Measurements from ENCODE around the gene PDE5A. TPM values are rescaled to one million over a fixed set of nuclear protein-coding genes. Genes with fewer than 3 reads are reported as not detected.

The PDE5A gene
- total RNA-seq, 1 experiment from 2014 or later, result 5.0 TPM

GRCh38 chr4:119589165-119589564 lies 39.4 kb downstream of the PDE5A start:
- Histone ChIP-seq H3K4me2 (ENCODE audit: low read length) (no peak overlapping the region), H3K36me3 (ENCODE audit: control insufficient read depth in 1 of 2, insufficient read depth in 2 of 2, low read length in 2 of 2) (no peaks in the 10 kb centered on the region), H3K4me1 (ENCODE audit: control insufficient read depth in 1 of 2, insufficient read depth in 2 of 2, low read length in 2 of 2) (no peaks in the 10 kb centered on the region), H3K4me3 (replicated peaks in 1 of 2; ENCODE audit: low read depth in 1 of 2, low read length in 2 of 2) (no peak overlapping the region), H2AFZ (ENCODE audit: low read depth, low read length, poor library complexity, severe bottlenecking) (no peak overlapping the region), H3K27ac (ENCODE audit: low read depth, low read length) (no peak overlapping the region), H3K9me3 (ENCODE audit: control insufficient read depth in 1 of 2, insufficient read depth in 1 of 2, low read depth in 1 of 2, low read length in 2 of 2) (no peaks in the 10 kb centered on the region), H3K9me2 (ENCODE audit: insufficient read depth) (no peaks in the 10 kb centered on the region), H3K79me2 (ENCODE audit: insufficient read depth, low read length) (no peaks in the 10 kb centered on the region), H4K20me1 (ENCODE audit: insufficient read depth) (no peaks in the 10 kb centered on the region), H3K27me3 (ENCODE audit: insufficient read depth, low read length) (no peaks in the 10 kb centered on the region), H3K9ac (ENCODE audit: low read length) (no peak overlapping the region)
- ChIA-PET RAD21 (ENCODE audit: low non-redundant PET in 1 of 2, low total read pairs in 2 of 2, uncharacterized antibody in 2 of 2, unreplicated experiment in 2 of 2) (no interaction called here), CTCF (no interaction called here), POLR2A (no interaction called here)
- intact Hi-C loops (cut with micrococcal nuclease), result no loop called here
- no peak for DNase-seq (ENCODE audit: low read depth, low spot score)
- TF ChIP-seq ATF3 (IDR thresholded peaks at IDR 0.05) (no peak), EZH2 (IDR thresholded peaks at IDR 0.05) (no peak), POLR2AphosphoS5 (IDR thresholded peaks at IDR 0.05; ENCODE audit: low read depth, low read length) (no peak), ELF1 (IDR thresholded peaks at IDR 0.05; ENCODE audit: borderline replicate concordance, low read depth) (no peak), ZBTB33 (IDR thresholded peaks at IDR 0.05; ENCODE audit: extremely low read depth, insufficient replicate concordance, low read length) (no peak), MAX (IDR thresholded peaks at IDR 0.05) (no peak), RAD21 (IDR thresholded peaks at IDR 0.05; ENCODE audit: low read depth) (no peak), ZFX (IDR thresholded peaks at IDR 0.05) (no peak), FOSL1 (IDR thresholded peaks at IDR 0.05; ENCODE audit: low read depth) (no peak), SP1 (IDR thresholded peaks at IDR 0.05; ENCODE audit: low read depth) (no peak), ZNF274 (IDR thresholded peaks at IDR 0.05; ENCODE audit: low read depth, low read length) (no peak), JUND (IDR thresholded peaks at IDR 0.05) (no peak), CEBPB (IDR thresholded peaks at IDR 0.05; ENCODE audit: low read depth) (no peak), CTCF (IDR thresholded peaks at IDR 0.05 in 2 of 3, conservative IDR thresholded peaks at IDR 0.05 in 1 of 3; ENCODE audit: borderline replicate concordance in 1 of 3, insufficient read depth in 1 of 3, low read depth in 2 of 3, low read length in 2 of 3) (no peak), SRF (IDR thresholded peaks at IDR 0.05; ENCODE audit: low read depth) (no peak), POLR2A (IDR thresholded peaks at IDR 0.05; ENCODE audit: borderline replicate concordance, extremely low read depth, insufficient read depth, insufficient read length) (no peak), REST (IDR thresholded peaks at IDR 0.05; ENCODE audit: low read depth) (no peak), TCF7L2 (IDR thresholded peaks at IDR 0.05; ENCODE audit: borderline replicate concordance, extremely low read depth, insufficient read depth, insufficient read length) (no peak)
- no TSS peak for BruUV-seq (replicated peaks)
- no peak for ATAC-seq
